Stimulated activated CD4-positive, alpha-beta T cell treated with anti-CD3 and anti-CD28 coated beads, TNF-alpha, amount 100 ng/mL, for 48 hours (primary cell): ENCODE results near the gene CDYL2.

Experiments
- DNase-seq, 3 donors: peaks; one replicate each; pipeline ENCODE4 v3.0.0-alpha.2; 2020; ENCODE audit warnings: low read depth in 3 of 3

CDYL2 gene

DNA sequence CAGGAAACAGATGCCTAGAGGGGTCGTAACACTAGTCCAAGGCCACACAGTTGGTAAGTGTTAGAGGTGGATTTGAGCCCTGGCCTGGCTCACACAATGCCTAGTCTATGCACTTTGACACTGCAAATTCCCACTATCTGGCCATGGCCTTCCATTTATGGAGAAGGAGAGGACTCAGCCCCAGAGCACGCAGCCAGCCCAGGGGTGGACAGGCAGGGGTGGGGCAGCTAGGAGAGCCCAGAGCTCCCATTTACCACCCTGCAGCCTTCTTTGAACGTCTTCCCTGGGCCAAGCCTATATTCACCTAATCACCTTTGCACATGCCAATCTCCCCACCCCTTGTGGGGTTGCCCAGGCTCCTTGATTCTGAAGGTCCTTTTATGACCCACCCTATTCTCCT lies 182.4 kb downstream of the CDYL2 start:
- DNase-seq = no peak

DNA sequence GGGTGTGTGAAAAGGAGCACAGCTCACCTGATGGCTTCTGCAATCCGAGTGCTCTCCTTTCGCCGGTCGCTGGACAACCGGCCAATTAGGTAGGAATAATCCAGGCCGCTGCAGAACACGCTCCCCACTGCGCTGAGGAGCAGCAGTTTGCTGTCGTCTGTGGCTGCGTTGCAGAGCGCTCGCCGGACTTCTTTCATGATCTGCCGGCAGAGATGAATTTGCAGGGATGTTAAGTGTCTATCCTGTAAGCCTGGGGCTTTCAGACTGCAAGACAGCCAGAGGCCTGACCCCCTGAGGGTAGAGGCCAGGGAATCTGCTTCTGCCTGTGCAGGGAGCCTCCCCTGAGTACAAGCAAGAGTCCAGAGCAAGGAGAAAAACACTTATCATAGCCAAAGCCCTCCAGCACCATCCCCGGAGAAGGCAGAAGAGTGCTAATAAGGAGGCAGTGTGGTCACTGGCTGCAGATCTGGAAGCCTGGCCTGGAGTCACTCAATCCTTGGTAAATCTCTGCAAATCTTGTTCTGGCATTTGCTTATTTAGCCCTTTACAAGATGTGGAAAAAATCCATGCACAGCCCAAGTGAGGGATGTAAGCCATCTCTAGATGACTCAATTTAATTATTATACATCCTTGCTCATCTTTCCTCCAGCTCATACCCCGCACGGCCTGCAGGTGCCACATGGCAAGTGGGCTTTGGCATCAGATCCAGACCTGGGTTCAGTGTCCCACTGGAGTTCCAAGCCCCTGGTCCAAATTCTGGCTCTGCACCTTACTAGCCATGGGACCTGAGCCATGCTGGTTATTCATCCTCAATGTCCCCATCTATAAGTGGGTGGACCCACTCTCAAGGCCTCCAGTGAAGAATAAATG lies 183.4 kb downstream of the CDYL2 start:
- DNase-seq = no peak

DNA sequence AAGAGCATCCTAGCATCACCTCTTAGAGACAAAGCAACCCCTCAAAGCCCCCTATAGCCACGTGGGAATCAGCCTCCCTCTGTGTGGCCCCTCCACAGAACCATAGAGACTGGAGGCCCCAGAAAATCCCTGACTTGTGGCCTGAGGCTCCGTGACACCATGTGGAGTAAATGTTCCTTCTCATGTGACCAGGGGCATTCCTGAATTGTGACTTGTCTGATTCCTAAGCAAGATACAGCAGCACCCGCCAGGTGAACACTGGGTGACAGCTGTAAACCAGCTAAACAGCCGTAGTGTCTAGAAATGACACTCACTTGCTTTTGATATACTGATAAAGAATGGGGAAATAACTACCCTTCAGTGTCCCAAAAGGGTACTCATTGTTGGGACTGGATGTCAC lies 184.6 kb downstream of the CDYL2 start:
- DNase-seq = no peak

DNA sequence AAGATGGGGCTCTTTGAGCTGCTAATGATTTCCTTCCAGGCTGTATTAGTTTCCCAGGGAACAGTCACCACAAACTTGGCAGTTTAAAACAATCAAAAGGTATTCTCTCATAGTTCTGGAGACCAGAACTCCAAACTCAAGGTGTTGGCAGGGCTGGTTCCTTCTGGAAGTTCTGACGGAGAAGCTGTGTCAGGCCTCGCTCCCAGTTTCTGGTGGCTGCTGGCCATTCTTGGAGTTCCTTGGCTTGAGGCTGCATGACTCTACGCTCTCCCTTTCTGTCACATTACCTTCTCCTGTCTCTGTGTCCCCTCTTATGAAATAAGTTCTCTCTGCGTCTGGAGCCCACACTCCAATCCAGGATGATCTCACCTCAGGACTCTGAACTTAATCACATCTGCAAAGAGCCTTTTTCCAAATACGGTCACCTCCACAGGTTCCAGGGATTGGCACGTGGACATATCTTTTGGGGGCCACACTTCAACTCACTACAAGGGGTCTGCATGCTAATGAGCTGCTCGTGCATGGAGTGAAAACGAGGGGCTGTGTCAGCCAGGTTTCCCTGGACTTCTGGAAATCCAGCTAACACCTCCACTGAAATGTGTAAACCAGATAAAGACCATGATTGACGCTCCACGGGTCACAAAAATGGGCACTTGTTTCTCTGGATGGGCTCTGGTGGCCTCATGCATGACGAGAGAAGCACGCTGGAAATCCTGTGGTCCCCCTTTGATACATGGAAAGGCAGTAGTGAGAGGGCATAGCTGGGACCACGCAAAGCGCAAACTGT lies 185.3 kb downstream of the CDYL2 start:
- DNase-seq = no peak

DNA sequence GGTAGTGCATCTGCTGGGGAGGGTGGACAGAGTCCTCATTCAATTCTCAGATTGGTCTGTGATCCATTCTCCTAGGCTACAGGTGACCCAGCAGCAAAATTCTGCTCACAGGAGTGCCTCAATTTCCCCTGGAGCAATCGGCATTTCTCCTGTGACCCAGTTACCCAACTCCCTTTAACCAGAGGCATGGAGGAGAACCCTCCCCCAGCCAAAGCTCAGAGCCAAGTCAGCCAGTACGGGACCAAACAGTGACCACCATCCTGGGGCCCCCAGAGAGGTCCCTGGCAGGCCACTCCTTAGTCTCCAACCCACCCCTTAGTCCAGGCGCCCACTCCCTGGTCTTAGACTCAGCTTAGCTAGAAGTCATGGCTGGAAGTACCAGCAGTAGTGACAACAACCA lies 188.0 kb downstream of the CDYL2 start:
- no peak for DNase-seq

DNA sequence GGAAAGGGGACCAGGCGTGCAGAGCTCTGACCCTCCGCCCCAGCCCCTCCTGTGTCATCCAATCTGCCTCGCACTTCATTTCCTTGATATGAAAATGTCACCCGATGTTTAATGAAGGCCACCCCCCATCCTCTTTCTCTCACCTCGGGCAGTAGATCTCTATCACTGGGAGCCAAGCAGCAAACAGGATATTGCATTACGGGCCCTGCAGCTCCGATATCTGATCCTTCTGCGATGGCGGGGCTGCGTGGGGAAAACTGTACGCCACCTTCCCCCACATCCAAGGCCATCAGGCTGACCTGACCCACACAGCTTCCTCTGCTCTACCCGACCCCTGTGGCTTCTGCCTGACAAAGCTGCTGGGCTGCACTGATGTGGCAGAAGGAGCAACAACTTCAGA lies 188.7 kb downstream of the CDYL2 start:
- DNase-seq = no peak

DNA sequence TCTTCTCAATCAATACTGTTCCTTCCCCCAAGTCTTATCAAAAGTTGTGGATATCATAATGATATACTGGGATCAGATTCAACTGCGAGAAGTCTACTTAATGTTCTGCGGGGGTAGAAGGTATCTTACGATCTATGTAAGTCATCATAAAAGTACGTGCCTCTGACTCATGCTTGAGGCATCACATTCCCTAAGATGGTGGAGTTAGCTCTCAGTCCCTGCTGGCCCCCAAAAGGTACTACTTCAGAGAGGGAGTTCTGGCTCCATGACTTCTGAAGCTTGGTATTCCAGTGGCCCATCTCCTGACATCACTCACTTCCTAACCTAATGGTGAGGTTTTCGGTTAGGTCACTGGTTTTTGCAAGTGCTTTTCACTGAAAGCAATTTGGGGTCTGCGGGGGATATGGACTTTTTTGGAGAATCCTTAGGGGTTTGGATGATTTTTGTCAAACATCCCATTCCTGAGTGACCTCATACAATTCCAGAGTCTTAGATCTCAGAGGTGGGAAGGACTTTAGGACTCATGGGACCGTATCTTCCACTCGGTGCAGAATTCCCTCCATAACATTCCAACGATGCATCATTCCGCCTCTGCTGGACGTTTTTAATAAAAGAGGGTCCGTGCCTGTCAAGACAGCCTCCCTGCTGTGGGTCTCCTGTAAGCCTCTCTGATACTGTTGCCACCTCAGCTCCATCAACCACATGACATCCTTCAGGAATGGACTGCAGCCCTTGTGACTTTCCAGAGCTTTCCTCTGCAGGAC lies 189.3 kb downstream of the CDYL2 start:
- DNase-seq = no peak

DNA sequence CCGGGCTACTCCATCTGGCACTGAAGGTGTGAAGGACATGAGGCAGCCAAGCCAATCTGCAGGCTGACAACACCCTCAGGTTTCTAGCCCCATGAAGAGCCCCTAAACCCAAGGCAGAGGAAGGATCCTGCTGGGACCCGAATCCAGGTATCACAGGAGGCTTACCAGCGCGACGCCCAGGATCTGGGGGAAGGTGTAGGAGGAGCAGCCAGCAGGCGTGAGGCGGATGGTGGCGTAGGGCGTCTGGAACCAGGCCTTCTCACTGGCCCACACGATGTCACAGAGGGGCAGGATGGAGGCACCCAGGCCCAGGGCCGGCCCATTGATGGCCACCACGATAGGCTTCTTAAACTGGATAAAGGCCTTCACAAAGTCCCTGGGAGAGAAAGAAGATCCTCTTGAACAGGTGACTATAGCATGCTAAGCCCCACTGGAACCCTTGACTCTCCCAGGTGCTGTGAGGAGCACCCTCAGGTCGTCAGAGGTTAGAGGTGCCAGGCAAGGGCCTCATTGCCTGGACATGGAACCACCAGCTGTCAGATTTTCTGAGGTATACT lies 191.9 kb downstream of the CDYL2 start:
- DNase-seq = no peak

DNA sequence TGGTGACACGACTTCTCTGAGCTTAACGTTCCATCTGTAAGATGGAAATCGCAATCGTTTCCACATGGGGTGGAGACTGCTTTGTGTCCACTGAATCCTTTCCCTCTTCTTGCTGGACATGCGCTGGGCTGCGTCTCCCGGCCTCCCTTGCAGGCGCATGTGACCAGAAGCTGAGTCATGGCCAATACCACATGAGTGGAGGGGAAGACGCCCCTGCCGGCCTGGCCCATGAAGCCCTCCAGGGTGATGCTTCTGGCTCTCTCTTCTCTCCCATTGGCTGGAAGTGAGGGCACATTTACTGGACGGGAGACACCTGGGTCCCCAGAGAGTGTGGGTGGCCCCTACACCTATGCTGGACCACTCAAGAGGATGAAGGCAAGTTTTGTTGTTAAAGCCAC lies 192.5 kb downstream of the CDYL2 start:
- DNase-seq = no peak

DNA sequence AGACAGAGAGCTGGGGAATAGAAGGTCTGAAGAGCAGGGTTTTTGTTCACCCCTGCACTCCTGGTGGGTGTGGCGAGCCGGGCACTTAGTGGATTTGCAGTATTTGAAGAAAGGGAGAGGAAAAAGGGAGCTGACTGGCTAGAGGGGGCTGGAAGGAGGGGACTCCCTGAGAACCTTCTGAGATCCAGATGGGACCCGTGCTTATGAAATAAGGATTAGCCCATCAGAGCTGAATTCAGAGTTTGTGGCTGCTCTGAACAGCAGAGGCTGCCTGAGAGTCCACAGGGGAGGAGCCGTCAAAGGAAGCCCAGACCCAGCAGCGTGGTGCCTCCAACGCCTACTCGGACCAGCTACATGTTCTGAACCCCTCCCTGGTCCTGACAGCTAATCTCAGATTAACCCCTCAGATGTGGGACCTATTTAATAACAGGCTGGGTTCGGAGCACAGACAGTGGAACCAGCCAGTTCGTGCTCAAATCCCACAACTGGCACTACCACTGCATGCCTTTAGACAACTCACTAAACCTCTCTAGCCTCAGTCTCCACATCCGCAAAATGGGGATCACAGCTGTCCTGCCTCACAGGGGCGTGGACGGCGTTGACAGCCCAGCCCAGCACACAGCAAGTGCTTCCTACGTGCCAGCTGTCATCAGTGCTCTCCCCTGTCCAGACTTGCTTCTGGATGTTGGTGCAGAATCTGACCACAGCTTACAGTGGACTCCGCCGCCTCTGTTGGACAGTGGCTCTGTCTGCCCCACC lies 193.0 kb downstream of the CDYL2 start:
- DNase-seq = no peak

DNA sequence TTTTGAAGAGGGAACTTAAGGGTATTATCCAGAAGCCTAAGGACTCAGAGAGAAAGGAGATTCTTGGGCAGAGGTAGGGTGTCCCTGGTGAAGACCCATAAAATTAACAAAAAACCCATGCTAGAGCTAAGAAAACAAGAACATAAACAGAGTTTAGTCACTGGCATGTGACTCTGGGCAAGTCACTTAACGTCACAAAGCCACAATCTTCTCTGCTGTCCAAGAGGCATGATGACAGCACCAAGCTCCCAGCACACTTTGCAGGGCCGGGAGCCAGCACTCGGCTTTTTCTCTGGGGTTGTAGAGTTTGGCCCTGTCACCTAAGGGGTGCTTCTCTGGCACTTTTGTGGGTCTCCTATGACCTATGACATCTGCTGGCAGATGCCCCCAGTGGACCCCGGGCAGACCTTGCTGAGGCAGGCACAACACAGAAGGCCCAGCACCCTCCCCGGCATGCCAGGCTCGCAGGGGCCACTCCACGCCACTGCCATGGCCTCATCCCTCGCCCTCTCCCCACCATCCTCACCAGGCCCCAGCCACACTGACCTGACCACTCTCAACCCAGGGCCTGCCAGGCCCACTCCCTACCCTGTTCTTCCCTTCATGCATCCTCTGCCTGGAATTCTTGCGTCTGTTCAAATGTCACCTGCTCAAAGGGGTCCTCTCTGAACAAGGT lies 193.8 kb downstream of the CDYL2 start:
- no peak for DNase-seq

DNA sequence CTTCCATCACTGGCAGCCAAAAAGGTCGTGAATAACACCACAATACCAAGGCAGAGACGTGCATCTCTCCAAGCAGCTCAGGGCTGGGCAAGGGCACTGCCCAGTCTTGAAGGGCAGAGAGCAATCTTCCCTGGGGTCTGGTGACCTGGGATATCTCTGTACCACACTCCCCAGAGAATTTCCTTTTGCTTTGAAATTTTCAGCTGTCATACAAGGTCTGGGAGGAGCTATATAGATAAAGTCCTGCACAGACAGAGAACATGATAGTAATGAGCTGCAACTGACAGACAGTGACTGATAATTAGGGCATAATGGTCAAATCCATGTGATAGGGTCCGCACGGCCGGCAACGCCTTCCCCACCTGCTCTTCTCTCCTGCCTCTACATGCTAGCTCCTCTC lies 195.5 kb downstream of the CDYL2 start:
- no peak for DNase-seq

DNA sequence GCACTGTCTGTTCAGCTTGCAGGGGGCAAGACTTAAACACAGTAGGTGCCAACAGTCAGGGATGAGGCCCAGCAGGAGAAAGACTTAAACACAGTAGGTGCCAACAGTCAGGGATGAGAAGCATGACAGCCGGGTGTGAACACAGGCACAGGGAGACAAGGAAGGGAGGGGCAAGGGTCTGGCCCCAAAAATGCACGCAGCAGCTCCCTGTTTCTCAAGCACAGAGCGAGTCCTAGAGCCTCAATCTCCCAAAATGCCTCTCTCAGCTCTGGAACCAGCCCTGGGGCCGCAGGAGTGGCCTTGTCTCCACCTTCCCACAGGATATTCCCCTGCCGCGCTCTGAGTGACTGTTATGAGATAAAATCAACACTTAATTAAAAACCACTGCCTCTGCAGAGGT lies 197.2 kb downstream of the CDYL2 start:
- no peak for DNase-seq

DNA sequence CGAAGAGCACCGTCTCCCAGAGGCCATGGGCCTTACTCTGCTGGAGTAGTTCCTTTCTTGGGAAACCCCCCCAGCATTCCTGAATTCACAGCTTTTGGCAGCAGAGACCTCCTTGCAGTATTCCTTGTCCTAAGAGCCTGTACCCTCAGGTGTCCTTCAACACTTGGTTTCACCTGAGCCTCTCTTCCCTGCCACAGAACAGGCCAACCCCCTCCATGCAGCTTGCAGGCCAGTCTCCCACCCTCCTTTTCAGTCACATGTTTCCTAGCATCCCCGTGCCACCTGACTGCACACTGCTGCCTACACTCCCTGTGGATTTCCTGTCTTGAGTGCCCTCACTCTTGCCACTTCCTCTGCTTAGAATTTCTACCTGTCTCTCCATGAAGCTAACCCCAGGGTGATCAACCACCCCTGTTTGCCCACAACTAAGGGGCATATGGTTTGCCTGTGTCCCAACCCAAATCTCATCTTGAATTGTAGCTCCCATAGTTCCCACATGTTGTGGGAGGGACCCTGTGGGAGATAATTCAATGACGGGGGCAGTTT lies 198.1 kb downstream of the CDYL2 start:
- no peak for DNase-seq

DNA sequence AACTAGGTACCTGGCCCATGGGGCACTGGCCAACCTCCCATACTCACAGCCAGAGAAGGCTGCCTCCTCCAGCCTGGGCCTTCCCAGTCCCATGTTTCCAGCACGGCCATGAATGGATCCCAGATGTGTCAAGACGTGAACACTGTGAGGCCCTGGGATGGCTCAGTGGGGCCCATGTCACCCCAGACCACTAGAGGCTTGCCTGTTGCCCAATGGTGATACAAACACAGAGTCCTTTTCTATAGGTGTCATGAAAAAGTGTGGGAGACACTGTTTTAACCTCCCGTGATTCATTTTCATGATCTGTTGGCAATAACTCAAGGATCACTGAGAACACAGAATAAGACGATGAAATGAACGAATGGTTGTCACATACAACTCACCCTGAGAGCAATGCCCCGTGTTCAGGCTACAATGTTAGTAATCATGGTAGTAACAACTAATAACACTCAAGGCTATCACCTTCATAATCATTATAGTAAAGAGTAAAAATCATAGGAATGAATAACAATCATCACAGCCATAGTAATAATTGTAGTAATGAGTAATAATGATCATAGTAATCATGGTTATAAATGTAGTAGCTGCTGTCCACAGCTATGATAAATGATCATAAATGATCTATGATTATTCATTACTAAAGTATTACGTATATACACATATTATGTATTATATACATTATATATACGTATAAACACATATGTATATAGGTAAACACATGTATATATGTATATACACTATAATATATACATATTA lies 199.6 kb downstream of the CDYL2 start:
- no peak for DNase-seq

DNA sequence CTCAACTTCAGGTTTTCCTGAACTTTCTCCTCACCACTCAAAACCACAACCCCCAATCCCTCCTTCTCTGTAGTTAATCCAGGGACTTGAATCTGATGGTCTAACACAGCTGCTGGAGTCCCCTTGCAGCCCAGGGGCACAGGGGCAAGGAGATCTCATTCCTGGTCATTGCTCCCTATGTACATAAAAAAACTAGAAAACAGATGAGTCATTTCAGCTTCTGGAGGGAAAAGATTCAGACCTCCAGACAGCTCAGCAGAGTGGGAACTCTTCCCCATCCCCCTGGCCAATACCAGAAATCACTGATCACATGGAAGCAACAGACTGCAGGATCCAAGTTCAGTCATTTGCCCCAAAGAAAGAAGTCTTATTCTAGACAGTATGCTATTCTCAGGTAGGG lies 201.5 kb downstream of the CDYL2 start:
- DNase-seq = no peak

DNA sequence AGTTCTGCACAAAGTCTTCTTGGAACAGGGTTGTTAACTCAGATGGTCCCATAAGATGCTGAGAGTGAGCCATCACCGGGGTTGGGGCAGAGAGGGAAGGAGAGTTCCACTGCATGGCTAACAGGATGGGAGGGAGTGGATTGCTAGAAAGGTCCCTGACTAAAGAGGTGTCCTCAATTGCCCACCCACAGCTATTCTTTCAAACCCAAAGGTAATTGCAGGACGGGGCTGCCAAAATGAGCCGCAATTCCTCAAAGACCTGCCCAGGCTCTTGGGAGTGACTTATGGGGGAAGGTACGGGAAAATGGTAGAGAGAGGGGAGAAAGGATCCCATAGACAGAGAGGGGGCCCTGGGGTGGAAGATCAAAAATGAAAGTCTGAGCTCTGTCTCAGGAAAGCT lies 203.2 kb downstream of the CDYL2 start:
- DNase-seq = no peak

DNA sequence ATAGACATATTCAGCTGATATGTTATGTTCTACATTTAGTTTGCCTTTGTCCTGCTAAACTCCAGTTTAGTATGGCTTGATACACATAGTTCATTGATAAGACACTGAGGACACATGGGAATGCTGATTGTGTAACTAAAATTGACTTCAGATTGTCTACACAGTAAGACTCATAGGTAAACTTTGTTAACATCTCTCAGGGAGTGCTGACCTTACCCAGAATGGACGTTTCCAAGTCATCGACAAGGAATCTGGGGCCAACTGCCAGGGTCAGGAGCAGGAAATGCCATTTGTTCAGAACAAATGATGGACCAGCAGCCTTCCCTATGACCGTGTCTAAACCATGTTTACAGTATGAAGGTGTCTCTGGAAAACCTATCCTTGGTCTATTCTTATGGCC lies 204.9 kb downstream of the CDYL2 start:
- no peak for DNase-seq

DNA sequence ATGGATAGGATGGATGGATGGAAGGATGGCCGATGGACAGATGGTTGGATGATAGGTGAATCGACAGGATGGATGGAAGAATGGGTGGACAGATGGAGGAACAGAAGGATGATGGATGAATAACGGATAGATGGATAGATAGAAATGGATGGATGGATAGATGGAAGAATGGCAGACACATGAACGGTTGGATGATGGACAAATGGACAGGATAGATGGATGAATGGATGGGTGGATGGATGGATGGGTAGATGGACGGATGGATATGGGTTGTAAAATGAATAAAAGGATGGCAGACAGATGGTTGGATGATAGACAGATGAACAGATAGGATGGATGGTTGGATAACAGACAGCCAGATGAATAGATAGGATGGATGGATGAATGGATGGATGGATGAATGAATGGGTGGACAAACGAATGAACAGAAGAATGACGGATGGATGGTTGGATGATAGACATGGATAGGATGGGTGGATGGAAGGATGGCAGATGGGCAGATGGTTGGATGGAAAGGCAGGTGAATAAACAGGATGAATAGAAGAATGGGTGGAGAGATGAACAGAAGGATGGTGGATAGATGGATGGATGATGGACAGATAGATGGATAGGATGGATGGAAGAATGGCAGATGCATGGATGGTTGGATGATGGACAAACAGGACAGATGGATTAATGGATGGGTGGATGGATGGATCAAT lies 207.7 kb downstream of the CDYL2 start:
- DNase-seq = no peak
